GM21528 (cell line): ENCODE data around the gene F2R.
"Not testable (repeated sequence)": the region's sequence is repeated elsewhere in the genome, so short reads cannot be mapped to it uniquely, and the experiment has no call there.

Source experiments
- ATAC-seq: cut with Tn5 transposase; IDR thresholded peaks from one replicate; pipeline ENCODE4 v1.9.1; 2021; ENCODE audit warnings: mild to moderate bottlenecking, moderate library complexity; ENCODE audit not compliant: unreplicated experiment, low FRiP score

The F2R gene

GRCh38 chr5:76747706-76748105 is 31.8 kb downstream of the F2R start:
- ATAC-seq, result no peak

GRCh38 chr5:76751291-76751690 is 35.4 kb downstream of the F2R start:
- no peak for ATAC-seq

- ATAC-seq, result no peak
Measured at GRCh38 chr5:76754668-76755078, 38.7 kb downstream of the F2R start.

GRCh38 chr5:76755779-76756637 is 40.1 kb downstream of the F2R start:
- ATAC-seq, result no peak

GRCh38 chr5:76757049-76757448 is 41.1 kb downstream of the F2R start:
- no peak for ATAC-seq

- not testable (repeated sequence) for ATAC-seq
Measured at GRCh38 chr5:76761118-76761517, 45.2 kb downstream of the F2R start.

GRCh38 chr5:76762484-76762883 is 46.6 kb downstream of the F2R start:
- ATAC-seq, result no peak

GRCh38 chr5:76763136-76763535 is 47.2 kb downstream of the F2R start:
- ATAC-seq, result no peak

- no peak for ATAC-seq
Measured at GRCh38 chr5:76764374-76764773, 48.4 kb downstream of the F2R start.

- no peak for ATAC-seq
Measured at GRCh38 chr5:76765249-76765648, 49.3 kb downstream of the F2R start.

GRCh38 chr5:76766746-76767145 is 50.8 kb downstream of the F2R start:
- ATAC-seq, result no peak

GRCh38 chr5:76771041-76771440 is 55.1 kb downstream of the F2R start:
- ATAC-seq, result not testable (repeated sequence)

- no peak for ATAC-seq
Measured at GRCh38 chr5:76771705-76772405, 55.9 kb downstream of the F2R start.

- ATAC-seq, result no peak
Measured at GRCh38 chr5:76775921-76776320, 60.0 kb downstream of the F2R start.

GRCh38 chr5:76776391-76776790 is 60.5 kb downstream of the F2R start:
- no peak for ATAC-seq

GRCh38 chr5:76780616-76781015 is 64.7 kb downstream of the F2R start:
- not testable (repeated sequence) for ATAC-seq

- ATAC-seq, result no peak
Measured at GRCh38 chr5:76781775-76782174, 65.8 kb downstream of the F2R start.

- ATAC-seq, result no peak
Measured at GRCh38 chr5:76782444-76782843, 66.5 kb downstream of the F2R start.
